ENCODE data around the gene PILRA.

DNA sequence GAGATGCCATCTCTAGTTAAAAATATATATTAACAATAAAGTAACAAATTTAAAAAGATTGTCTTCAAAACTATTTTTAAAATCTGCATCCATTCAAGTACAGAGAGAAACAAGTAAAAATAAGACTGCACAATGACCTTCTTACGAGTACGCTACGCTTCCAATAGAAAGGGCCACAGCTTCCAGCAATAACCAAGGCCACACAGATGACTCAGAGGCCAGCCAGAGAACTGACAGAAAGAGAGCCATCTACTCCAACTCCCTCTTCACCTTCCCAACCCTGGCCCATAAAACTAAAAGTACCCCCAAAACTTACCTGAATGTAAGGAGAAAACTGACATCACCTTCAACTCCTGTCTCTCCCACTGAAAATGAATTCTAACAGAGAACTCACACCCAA, 26.8 kb downstream of the PILRA start:
- TF ChIP-seq, protein P1, sequence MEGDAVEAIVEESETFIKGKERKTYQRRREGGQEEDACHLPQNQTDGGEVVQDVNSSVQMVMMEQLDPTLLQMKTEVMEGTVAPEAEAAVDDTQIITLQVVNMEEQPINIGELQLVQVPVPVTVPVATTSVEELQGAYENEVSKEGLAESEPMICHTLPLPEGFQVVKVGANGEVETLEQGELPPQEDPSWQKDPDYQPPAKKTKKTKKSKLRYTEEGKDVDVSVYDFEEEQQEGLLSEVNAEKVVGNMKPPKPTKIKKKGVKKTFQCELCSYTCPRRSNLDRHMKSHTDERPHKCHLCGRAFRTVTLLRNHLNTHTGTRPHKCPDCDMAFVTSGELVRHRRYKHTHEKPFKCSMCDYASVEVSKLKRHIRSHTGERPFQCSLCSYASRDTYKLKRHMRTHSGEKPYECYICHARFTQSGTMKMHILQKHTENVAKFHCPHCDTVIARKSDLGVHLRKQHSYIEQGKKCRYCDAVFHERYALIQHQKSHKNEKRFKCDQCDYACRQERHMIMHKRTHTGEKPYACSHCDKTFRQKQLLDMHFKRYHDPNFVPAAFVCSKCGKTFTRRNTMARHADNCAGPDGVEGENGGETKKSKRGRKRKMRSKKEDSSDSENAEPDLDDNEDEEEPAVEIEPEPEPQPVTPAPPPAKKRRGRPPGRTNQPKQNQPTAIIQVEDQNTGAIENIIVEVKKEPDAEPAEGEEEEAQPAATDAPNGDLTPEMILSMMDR (IDR thresholded peaks at IDR 0.05; ENCODE audit: insufficient read depth, low read length), result no peak
- TF ChIP-seq, protein P2, sequence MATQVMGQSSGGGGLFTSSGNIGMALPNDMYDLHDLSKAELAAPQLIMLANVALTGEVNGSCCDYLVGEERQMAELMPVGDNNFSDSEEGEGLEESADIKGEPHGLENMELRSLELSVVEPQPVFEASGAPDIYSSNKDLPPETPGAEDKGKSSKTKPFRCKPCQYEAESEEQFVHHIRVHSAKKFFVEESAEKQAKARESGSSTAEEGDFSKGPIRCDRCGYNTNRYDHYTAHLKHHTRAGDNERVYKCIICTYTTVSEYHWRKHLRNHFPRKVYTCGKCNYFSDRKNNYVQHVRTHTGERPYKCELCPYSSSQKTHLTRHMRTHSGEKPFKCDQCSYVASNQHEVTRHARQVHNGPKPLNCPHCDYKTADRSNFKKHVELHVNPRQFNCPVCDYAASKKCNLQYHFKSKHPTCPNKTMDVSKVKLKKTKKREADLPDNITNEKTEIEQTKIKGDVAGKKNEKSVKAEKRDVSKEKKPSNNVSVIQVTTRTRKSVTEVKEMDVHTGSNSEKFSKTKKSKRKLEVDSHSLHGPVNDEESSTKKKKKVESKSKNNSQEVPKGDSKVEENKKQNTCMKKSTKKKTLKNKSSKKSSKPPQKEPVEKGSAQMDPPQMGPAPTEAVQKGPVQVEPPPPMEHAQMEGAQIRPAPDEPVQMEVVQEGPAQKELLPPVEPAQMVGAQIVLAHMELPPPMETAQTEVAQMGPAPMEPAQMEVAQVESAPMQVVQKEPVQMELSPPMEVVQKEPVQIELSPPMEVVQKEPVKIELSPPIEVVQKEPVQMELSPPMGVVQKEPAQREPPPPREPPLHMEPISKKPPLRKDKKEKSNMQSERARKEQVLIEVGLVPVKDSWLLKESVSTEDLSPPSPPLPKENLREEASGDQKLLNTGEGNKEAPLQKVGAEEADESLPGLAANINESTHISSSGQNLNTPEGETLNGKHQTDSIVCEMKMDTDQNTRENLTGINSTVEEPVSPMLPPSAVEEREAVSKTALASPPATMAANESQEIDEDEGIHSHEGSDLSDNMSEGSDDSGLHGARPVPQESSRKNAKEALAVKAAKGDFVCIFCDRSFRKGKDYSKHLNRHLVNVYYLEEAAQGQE (IDR thresholded peaks at IDR 0.05; ENCODE audit: insufficient replicate concordance, low read depth), result no peak
- TF ChIP-seq GABPA (IDR thresholded peaks at IDR 0.05; ENCODE audit: low read depth), result no peak
- no peak for TF ChIP-seq POLR2AphosphoS5 (IDR thresholded peaks at IDR 0.05; ENCODE audit: low read depth)
